HEK293 (cell line): ENCODE results near the gene CCDC85C.
A peak's percentile ranks its signal among the peaks of the same experiment; 100 is the strongest.

Source experiments
- CTCF ChIA-PET: fragments of 350-600 bp; formaldehyde crosslinking; extraction: SDS; loops from one replicate; lab custom pipeline; 2021; ENCODE audit warnings: antibody characterized with exemption; lab: Yijun Ruan, JAX
- POLR2A ChIA-PET: fragments of 300-600 bp; formaldehyde crosslinking; extraction: SDS; loops from one replicate; lab custom pipeline; 2020; ENCODE audit warnings: antibody characterized with exemption, inconsistent platforms; lab: Yijun Ruan, JAX
- H3K27ac ChIP-seq: fragments of 200-500 bp; sonication (Bioruptor generic); 2 replicates; pipeline ENCODE4 v1.5.1; 2014; ENCODE audit warnings: low read depth, low read length, control low read depth, inconsistent platforms; ENCODE audit errors: extremely low read depth
- H3K36me3 ChIP-seq, 2 experiments: fragments of 200-500 bp in 1 of 2; sonication (Bioruptor generic) in 1 of 2; 1 replicate in 1 of 2; 2 replicates in 1 of 2; pipeline ENCODE4 v1.5.1; 2014 to 2017; ENCODE audit warnings: inconsistent platforms in 2 of 2, low read length in 2 of 2; ENCODE audit not compliant: control insufficient read depth in 2 of 2, insufficient read depth in 1 of 2
- H3K4me1 ChIP-seq: fragments of 200-500 bp; sonication (Bioruptor generic); 2 replicates; pipeline ENCODE4 v1.5.1; 2014; ENCODE audit warnings: mild to moderate bottlenecking, low read length, inconsistent platforms; ENCODE audit not compliant: control insufficient read depth, insufficient read depth
- H3K4me3 ChIP-seq: 2 replicates; pipeline ENCODE4 v1.5.1; 2011; ENCODE audit warnings: low read depth, mild to moderate bottlenecking, control low read depth, low read length, moderate library complexity
- H3K9me3 ChIP-seq: fragments of 200-500 bp; sonication (Bioruptor generic); 2 replicates; pipeline ENCODE4 v1.5.1; 2014; ENCODE audit warnings: low read depth, low read length, inconsistent platforms; ENCODE audit not compliant: control insufficient read depth, insufficient read depth
- GLIS1 ChIP-seq: fragments of 450-650 bp; formaldehyde crosslinking; IDR thresholded peaks from 2 replicates; pipeline ENCODE4 v1.5.1; 2016; ENCODE audit warnings: missing biosample characterization, missing genetic modification characterization
- ZBTB17 ChIP-seq: fragments of 450-650 bp; formaldehyde crosslinking; IDR thresholded peaks from 2 replicates; pipeline ENCODE4 v1.5.1; 2016; ENCODE audit warnings: missing biosample characterization, missing genetic modification characterization
- ZFHX2 ChIP-seq: fragments of 450-650 bp; formaldehyde crosslinking; conservative IDR thresholded peaks from 2 replicates; pipeline ENCODE4 v1.5.1; 2016; ENCODE audit warnings: missing biosample characterization, missing genetic modification characterization
- ZNF121 ChIP-seq: fragments of 450-650 bp; formaldehyde crosslinking; IDR thresholded peaks from 2 replicates; pipeline ENCODE4 v1.5.1; 2016; ENCODE audit warnings: missing biosample characterization, missing genetic modification characterization
- ZNF596 ChIP-seq: fragments of 450-650 bp; IDR thresholded peaks from 2 replicates; pipeline ENCODE4 v1.5.0; 2018; ENCODE audit warnings: missing biosample characterization, mild to moderate bottlenecking, missing genetic modification characterization, moderate library complexity
- ZNF654 ChIP-seq: fragments of 450-650 bp; formaldehyde crosslinking; IDR thresholded peaks from 2 replicates; pipeline ENCODE4 v1.5.1; 2016; ENCODE audit warnings: low read depth, missing biosample characterization, missing genetic modification characterization
- ZNF660 ChIP-seq: fragments of 450-650 bp; IDR thresholded peaks from 2 replicates; pipeline ENCODE4 v1.5.1; 2018; ENCODE audit warnings: missing biosample characterization, mild to moderate bottlenecking, missing genetic modification characterization
- ZNF707 ChIP-seq: fragments of 450-650 bp; formaldehyde crosslinking; IDR thresholded peaks from 2 replicates; pipeline ENCODE4 v1.5.1; 2016; ENCODE audit warnings: missing biosample characterization, missing genetic modification characterization
- ZSCAN30 ChIP-seq: fragments of 450-650 bp; IDR thresholded peaks from 2 replicates; pipeline ENCODE4 v1.5.1; 2018; ENCODE audit warnings: missing biosample characterization, mild to moderate bottlenecking, missing genetic modification characterization, moderate library complexity
- TF ChIP-seq, protein P1 (sequence below): fragments of 450-650 bp; formaldehyde crosslinking; IDR thresholded peaks from 2 replicates; pipeline ENCODE4 v1.5.1; 2016; ENCODE audit warnings: missing biosample characterization, missing genetic modification characterization
- TF ChIP-seq, protein P2 (sequence below): fragments of 450-650 bp; formaldehyde crosslinking; IDR thresholded peaks from 2 replicates; pipeline ENCODE4 v1.5.1; 2016; ENCODE audit warnings: missing biosample characterization, missing genetic modification characterization, low read depth

CCDC85C gene

DNA sequence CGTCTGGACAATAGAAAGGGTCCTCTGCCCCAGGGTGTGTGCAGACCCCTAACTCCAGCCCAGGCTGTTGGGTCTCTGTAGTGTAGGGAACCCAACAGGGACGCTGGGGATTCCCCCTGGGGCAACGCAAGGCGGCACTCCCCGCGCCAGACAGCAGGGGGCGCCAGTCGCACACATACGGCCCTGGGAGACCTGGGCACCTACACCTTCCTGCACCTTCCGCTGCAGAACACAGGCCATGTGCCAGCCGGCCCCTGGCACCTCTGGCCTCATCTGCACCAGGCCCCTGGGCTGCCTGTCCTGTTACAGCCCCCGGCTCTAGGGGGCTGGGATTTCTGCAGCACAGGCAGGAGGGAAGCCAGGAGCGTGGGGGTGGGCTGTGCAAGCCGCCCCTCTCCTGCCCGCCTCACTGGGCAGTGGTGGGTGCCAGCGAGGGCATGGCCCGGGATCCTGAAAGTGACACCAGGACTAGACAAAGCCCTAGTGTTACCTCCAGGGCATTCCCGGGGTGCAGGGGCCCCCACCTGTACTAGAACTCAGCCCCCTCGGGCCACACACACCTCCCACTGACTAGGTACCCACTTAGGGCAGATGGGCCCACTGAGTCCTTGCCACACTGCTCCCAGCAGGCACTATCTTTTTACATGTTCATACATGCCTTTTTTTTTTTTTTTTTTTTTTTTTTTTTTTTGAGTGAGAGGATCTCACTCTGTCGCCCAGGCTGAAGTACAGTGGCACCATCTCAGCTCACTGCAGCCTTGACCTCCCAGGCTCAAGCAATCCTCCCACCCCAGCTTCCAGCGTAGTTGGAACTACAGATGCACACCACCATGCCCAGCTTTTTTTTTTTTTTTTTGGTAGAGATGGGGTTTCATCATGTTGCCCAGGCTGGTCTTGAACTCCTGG lies 85.3 kb downstream of the CCDC85C start (continued):
- peak; percentile 75; the same call in 1 of the 2 replicates for TF ChIP-seq ZSCAN30 (tag by site-specific recombination)
- no peak for TF ChIP-seq ZNF596
- peak; percentile 87 for TF ChIP-seq ZNF654 (tag by site-specific recombination)
- TF ChIP-seq ZNF707 = no peak
- TF ChIP-seq ZNF121 (tag by site-specific recombination) = peak; percentile 87
- peak; percentile 18; the same call in 1 of the 2 replicates for TF ChIP-seq GLIS1
- TF ChIP-seq, all 188 proteins: peak for 19

DNA sequence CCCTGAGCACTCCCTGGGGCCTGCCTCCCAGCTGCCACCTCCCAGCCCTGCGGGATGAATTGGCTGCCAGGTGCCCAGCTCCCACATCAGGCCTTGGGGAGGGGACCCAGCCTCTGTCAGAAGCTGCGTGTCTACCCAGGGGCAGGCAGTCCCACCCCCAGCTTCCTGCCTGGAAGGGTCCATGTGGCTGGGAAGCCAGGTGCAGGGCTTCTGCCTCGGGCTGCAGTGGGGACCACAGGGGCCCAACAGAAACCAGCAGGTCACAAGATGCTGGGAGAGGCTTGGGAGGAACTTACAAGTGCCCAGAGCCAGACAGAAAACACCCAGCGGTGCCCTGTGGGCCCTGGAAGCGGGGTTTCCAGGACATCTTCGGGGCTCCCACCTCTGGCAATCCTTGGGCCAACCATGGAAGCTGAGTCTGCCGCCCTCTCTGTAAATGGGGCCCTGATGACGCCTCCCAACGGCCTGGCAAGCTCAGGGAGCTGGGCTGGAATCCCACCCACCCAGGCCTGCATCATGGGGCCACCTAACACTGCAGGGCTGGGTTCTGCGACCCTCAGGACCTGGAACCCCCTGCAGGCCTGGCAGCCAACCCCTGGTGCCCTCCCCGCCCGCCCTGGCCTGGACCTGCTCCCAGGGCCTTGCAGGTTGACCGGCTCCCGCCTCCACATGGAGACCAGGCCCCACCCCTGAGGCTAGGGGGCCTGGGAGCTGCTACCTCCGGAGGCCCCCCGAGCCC lies 86.2 kb downstream of the CCDC85C start:
- Histone ChIP-seq H3K27ac (no peak overlapping the region), H3K4me3 (no peak overlapping the region), H3K9me3 (no peaks in the 10 kb centered on the region), H3K4me1 (peaks cover 6% of the 10 kb centered on the region), H3K36me3 (peaks cover 0 to 31% of the 10 kb centered on the region in 2 experiments; a peak in 1 of 3 replicates)
- no peak for TF ChIP-seq ZBTB17 (tag by site-specific recombination)
- no peak for TF ChIP-seq ZNF660 (tag by site-specific recombination)
- POLR2A ChIA-PET = no interaction called here
- CTCF ChIA-PET = interaction anchor here (0.6 to 1.8 kb wide), 10 partner anchors 18 to 777 kb away, joined by 3 to 10 read pairs (median 3); no protein-coding TSS in a partner anchor

DNA sequence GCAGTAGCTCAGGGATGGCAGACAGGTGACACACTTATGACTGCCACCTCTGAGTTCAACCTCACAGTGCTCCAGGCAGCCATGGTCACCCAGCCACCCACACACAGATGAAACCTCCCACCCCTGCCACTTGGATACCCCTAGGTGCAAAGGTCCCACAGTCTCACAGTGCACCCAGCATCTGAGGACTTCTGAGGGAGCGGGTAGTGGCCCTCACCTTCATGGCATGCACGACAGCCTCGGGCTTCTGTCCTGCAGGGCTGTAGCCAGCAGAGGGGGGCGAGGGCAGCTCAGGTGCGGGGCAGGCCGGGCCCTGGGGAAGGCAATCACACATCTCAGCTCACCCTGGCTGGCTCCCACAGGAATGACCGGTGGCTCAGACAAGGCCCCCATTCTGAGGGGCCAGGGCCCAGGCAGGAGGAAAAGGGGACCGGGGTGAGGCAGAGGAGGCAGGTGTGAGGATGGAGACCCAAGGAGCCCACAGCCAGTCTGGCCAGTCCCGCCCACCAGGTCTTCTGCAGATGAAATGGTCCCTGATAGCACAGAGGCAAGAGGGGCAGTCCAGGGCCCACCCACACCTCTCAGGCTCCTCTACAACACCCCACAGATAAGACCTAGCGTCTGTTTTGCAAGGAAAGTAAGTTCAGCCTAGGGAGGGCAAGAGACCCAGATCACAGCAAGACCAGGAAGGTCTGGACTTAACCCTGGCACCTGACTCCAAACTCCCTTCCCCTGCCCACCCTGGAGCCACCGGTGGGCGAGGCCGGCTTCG lies 87.0 kb downstream of the CCDC85C start:
- ChIA-PET CTCF (interaction anchor here (0.6 to 1.8 kb wide), 8 partner anchors 19 to 786 kb away, joined by 3 to 10 read pairs (median 3); no protein-coding TSS in a partner anchor), POLR2A (interaction anchor here (1.0 kb wide), 1 partner anchor 36 kb away, joined by 5 read pairs; the partner anchor contains the start of genes CCNK and SETD3)
- H3K4me1 ChIP-seq = no peaks in the 10 kb centered on the region
- H3K27ac ChIP-seq = no peak overlapping the region
- no peak overlapping the region for H3K4me3 ChIP-seq
- H3K36me3 ChIP-seq = peaks cover 0 to 38% of the 10 kb centered on the region in 2 experiments; a peak in 1 of 3 replicates
- no peaks in the 10 kb centered on the region for H3K9me3 ChIP-seq
- TF ChIP-seq ZFHX2 (tag by site-specific recombination) = peak; percentile 11; the same call in 1 of the 2 replicates
- TF ChIP-seq, protein P1, sequence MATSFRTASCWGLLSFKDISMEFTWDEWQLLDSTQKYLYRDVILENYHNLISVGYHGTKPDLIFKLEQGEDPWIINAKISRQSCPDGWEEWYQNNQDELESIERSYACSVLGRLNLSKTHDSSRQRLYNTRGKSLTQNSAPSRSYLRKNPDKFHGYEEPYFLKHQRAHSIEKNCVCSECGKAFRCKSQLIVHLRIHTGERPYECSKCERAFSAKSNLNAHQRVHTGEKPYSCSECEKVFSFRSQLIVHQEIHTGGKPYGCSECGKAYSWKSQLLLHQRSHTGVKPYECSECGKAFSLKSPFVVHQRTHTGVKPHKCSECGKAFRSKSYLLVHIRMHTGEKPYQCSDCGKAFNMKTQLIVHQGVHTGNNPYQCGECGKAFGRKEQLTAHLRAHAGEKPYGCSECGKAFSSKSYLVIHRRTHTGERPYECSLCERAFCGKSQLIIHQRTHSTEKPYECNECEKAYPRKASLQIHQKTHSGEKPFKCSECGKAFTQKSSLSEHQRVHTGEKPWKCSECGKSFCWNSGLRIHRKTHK (tag by site-specific recombination) = no peak
- TF ChIP-seq, protein P2, sequence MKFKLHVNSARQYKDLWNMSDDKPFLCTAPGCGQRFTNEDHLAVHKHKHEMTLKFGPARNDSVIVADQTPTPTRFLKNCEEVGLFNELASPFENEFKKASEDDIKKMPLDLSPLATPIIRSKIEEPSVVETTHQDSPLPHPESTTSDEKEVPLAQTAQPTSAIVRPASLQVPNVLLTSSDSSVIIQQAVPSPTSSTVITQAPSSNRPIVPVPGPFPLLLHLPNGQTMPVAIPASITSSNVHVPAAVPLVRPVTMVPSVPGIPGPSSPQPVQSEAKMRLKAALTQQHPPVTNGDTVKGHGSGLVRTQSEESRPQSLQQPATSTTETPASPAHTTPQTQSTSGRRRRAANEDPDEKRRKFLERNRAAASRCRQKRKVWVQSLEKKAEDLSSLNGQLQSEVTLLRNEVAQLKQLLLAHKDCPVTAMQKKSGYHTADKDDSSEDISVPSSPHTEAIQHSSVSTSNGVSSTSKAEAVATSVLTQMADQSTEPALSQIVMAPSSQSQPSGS (tag by site-specific recombination) = no peak
